Measurements from ENCODE around the gene KAT6B. TPM values are rescaled to one million over a fixed set of nuclear protein-coding genes. Genes with fewer than 3 reads are reported as not detected.
A peak's percentile ranks its signal among the peaks of the same experiment; 100 is the strongest.
"Not testable (repeated sequence)": the region's sequence is repeated elsewhere in the genome, so short reads cannot be mapped to it uniquely, and the experiment has no call there.

KAT6B gene
- total RNA-seq, 2 experiments from 2014 or later, result 36.7 to 47.2 TPM

DNA sequence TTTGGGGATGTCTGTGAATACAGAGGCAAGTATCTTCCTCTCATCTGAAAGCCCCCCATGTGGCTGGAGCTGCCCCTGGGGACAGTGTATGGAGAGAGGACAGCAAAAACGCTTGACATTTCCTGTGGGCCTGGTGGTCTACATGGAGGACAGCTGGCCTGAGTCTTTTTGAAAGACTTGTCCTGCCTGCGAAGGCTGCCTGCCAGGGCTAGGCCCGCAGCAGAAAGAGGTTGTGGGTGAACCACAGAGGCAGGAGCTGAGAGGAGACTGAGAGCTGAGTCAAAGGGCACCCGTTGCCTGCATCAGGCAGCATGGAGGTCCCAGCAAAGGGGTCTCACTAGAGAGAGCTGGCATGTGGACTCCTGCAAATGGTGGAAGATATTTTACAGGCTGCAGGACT is 66.4 kb downstream of the KAT6B start:
- Mint-ChIP-seq H3K27me3 (no peaks in the 10 kb centered on the region), H3K4me1 (peaks cover 22% of the 10 kb centered on the region), H3K27ac (no peak overlapping the region), H3K36me3 (peaks cover 6% of the 10 kb centered on the region), H3K4me3 (no peak overlapping the region), H3K9me3 (no peaks in the 10 kb centered on the region)
- DNase-seq (no peak), ATAC-seq (ENCODE audit: low read depth) (no peak)
- POLR2A ChIA-PET, result interaction anchor here (0.7 kb wide), 1 partner anchor 151 kb away, joined by 4 read pairs; no protein-coding TSS in a partner anchor

DNA sequence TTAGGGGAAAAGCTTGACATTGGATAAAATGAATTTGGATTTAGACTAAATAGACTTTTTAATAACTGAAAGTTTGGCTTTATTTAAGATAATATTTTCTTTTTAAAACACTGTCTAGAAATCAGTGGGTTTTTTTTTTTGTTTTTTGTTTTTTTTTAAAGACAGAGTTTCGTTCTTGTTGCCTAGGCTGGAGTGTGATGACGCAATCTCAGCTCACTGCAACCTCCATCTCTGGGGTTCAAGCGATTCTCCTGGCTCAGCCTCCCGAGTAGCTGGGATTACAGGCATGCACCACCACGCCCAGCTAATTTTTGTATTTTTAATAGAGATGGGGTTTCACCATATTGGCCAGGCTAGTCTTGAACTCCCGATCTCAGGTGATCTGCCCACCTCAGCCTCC is 66.9 kb downstream of the KAT6B start:
- not testable (repeated sequence) for H3K27me3 Mint-ChIP-seq; ATAC-seq (ENCODE audit: low read depth); H3K4me3 Mint-ChIP-seq; H3K27ac Mint-ChIP-seq; H3K36me3 Mint-ChIP-seq; DNase-seq; H3K9me3 Mint-ChIP-seq
- POLR2A ChIA-PET, result interaction anchor here (0.7 kb wide), 1 partner anchor 151 kb away, joined by 4 read pairs; no protein-coding TSS in a partner anchor
- H3K4me1 Mint-ChIP-seq, result peaks cover 27% of the 10 kb centered on the region

DNA sequence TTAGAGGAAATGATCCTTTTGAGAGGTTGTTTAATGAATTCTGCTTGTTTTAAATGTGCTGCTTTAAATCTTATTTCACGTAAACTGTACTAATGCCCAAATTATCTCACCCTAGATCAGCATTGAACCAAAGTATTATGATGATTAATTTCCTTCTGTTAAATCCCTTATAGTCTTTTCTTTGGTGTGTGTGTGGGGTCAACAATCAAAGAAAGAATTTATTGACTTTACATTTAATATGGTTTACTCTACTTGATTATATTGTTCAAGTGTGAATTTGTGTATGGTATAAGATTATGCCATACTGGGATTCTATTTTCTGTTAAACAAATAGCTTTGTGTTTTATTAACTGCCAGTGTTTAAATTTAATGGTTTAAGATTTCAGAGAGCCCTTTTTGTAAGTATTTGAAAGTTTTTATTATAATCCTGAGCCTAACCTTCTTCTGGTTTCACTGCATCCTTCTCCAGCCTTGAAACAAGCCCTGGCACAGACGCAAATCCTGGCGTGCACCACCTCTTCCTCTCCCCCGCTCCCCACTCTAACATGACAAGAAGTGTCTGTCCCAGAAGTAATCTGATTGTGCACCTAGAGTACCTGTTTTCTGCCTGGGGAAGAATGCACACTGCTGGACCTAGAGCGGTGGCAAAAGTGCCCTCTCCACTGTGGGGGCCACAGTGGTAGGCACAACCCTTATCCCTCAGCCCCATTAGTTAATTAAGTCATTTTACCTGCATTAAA is 70.6 kb downstream of the KAT6B start:
- Mint-ChIP-seq H3K27ac (no peak overlapping the region), H3K4me3 (no peak overlapping the region), H3K9me3 (no peaks in the 10 kb centered on the region), H3K36me3 (peaks cover 9% of the 10 kb centered on the region), H3K27me3 (no peaks in the 10 kb centered on the region), H3K4me1 (peaks cover 45% of the 10 kb centered on the region)
- POLR2A ChIA-PET, result interaction anchor here (1.5 kb wide), 1 partner anchor 15 kb away, joined by 6 read pairs; no protein-coding TSS in a partner anchor
- ATAC-seq (ENCODE audit: low read depth) (no peak), DNase-seq (no peak)

DNA sequence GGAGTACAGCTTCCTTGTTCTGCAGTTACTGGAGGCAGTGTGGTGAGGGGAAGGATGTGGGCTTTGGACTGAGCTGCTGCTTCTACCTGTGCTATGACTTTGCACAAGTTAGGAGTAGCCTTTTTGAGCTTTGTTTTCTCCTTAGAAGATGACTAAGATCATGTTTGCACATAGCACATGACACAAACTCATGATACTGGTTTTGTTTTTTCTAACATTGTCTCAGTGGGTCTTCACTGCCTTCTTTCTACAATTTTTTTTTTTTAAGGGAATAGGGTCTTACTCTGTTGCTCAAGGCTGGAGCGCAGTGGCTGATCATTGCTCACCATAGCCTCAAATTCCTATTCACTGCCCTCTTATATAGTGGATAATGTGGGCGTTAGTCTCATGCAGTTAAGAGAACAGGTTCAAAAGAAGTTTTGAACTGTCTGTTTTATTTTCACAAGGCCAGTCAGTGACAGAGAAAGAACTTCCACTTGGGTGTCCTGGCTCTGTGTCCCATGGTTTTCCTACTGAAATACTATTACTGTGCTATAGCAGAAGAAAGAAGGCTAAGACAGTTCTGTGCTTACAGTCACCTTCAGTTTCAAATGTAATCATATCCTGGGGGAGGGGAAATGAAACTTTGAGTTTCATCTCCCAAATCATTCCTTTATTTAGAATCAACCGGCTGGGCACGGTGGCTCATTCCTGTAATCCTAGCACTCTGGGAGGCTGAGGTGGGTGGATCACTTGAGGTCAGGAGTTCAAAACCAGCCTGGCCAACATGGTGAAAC is 72.0 kb downstream of the KAT6B start:
- POLR2A ChIA-PET, result interaction anchor here (0.7 to 1.5 kb wide), 4 partner anchors 14 to 219 kb away, joined by 3 to 6 read pairs (median 4); partner anchors contain the start of gene KAT6B
- ATAC-seq (ENCODE audit: low read depth) (peak; percentile 78), DNase-seq (no peak)
- Mint-ChIP-seq H3K4me1 (peaks cover 38% of the 10 kb centered on the region), H3K36me3 (peaks cover 13% of the 10 kb centered on the region), H3K27ac (peak overlapping the region; percentile 74), H3K4me3 (peak overlapping the region; percentile 25), H3K27me3 (no peaks in the 10 kb centered on the region), H3K9me3 (no peaks in the 10 kb centered on the region)

DNA sequence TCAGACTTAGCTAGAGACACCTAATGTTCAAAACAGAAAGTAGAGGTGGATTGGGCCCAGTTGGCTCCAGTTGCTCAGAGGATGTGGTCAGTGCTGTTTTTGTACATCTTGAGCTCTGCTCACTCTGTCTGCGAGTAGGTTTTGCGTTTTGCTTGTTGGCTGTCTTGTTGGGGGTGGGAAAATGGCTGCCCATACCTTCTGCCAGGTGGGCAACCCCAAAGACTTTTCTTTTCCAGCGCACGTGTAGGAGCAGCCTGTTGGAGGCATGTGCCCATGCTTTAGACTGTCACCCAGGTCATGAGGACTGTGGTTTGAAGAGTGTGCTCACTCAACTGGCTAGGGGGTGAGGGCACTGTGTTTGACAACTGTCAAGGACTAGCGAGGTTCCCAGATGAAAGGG is 73.9 kb downstream of the KAT6B start:
- Mint-ChIP-seq H3K27me3 (no peaks in the 10 kb centered on the region), H3K36me3 (peaks cover 14% of the 10 kb centered on the region), H3K9me3 (no peaks in the 10 kb centered on the region), H3K27ac (peak overlapping the region; percentile 89), H3K4me1 (peaks cover 41% of the 10 kb centered on the region), H3K4me3 (peak overlapping the region; percentile 51)
- DNase-seq (peak; percentile 58), ATAC-seq (ENCODE audit: low read depth) (peak; percentile 88)
- POLR2A ChIA-PET, result interaction anchor here (0.7 to 1.3 kb wide), 4 partner anchors 9 to 78 kb away, joined by 3 to 7 read pairs (median 5); no protein-coding TSS in a partner anchor

DNA sequence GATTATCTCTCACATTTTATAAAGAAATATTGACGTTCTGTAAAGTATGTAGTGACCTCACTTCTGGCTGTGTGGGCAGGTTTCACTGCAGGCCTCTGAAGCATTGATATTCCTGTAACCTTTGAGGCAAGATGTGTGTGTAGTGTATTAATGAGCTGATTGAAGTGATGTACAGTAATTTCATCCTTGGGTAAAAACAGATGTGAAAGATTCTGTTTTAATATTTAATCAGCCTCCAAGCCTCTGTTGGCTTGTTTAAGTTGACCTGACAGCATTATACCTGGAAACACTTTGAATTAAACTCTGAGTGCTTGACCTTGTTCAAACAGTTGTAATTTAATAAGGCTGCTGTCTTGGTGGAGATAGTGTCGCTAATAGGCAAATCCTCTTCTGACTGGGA is 74.9 kb downstream of the KAT6B start:
- Mint-ChIP-seq H3K4me3 (peak overlapping the region; percentile 19), H3K27me3 (no peaks in the 10 kb centered on the region), H3K36me3 (peaks cover 11% of the 10 kb centered on the region), H3K27ac (peak overlapping the region; percentile 11), H3K4me1 (peaks cover 41% of the 10 kb centered on the region), H3K9me3 (no peaks in the 10 kb centered on the region)
- no peak for ATAC-seq (ENCODE audit: low read depth)
- POLR2A ChIA-PET, result no interaction called here
- DNase-seq, result no peak

DNA sequence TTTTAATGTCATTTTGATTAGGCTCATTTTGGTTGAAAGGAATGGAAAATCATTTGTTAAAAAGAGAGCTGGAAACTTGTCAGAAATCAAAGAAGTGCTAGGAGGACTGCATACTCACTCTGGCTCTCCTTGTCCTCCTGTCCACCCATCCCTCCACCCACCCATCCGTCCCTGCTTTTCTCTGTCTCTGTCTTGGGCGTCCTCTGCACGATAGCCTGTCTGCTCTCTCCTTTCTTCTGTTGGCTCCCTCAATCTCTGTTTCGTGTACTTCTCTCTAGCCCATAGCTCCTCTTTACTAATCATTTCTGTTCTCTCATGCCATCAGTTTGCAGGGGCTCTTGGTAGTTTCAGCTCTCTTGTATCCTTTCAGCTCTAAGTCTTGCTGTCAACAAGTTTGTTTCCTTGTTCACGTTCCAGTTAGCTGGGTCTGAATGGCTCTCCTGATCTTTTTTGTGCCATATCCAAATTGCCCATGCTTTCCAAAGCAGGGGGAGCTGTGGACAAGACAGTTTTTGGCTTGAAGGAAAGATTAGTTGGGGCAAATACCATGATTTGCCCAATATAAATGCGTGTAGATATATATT is 75.6 kb downstream of the KAT6B start:
- H3K4me1 Mint-ChIP-seq, result peaks cover 39% of the 10 kb centered on the region
- ATAC-seq (ENCODE audit: low read depth), result no peak
- no peaks in the 10 kb centered on the region for H3K9me3 Mint-ChIP-seq
- peak overlapping the region; percentile 43 for H3K27ac Mint-ChIP-seq
- H3K4me3 Mint-ChIP-seq, result no peak overlapping the region
- H3K27me3 Mint-ChIP-seq, result no peaks in the 10 kb centered on the region
- no peak for DNase-seq
- POLR2A ChIA-PET, result no interaction called here
- H3K36me3 Mint-ChIP-seq, result peaks cover 11% of the 10 kb centered on the region

DNA sequence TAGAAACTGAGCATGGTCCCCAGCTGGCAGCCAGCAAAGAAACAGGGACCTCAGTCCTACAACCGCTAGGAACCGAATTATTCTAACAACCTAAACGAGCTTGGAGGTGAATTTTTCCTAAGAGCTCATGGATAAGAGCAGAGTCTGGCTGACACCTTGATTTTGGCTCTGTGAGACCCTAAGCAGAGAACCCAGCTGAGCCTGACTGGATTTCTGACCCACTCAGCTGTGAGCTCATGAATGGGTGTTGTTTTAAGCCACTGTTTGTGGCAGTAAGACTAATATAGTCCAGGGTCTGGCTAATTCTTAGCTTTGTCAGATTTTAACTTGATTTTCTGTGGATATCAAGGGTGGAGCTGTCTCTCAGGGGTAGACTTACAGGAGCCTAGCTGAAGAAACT is 77.1 kb downstream of the KAT6B start:
- peaks cover 11% of the 10 kb centered on the region for H3K36me3 Mint-ChIP-seq
- POLR2A ChIA-PET, result interaction anchor here (1.1 to 1.7 kb wide), 2 partner anchors 10 to 77 kb away, joined by 3 to 4 read pairs; partner anchors contain the start of gene KAT6B
- no peaks in the 10 kb centered on the region for H3K9me3 Mint-ChIP-seq
- no peak overlapping the region for H3K4me3 Mint-ChIP-seq
- H3K27ac Mint-ChIP-seq, result no peak overlapping the region
- H3K4me1 Mint-ChIP-seq, result peaks cover 27% of the 10 kb centered on the region
- DNase-seq, result no peak
- no peak for ATAC-seq (ENCODE audit: low read depth)
- no peaks in the 10 kb centered on the region for H3K27me3 Mint-ChIP-seq

DNA sequence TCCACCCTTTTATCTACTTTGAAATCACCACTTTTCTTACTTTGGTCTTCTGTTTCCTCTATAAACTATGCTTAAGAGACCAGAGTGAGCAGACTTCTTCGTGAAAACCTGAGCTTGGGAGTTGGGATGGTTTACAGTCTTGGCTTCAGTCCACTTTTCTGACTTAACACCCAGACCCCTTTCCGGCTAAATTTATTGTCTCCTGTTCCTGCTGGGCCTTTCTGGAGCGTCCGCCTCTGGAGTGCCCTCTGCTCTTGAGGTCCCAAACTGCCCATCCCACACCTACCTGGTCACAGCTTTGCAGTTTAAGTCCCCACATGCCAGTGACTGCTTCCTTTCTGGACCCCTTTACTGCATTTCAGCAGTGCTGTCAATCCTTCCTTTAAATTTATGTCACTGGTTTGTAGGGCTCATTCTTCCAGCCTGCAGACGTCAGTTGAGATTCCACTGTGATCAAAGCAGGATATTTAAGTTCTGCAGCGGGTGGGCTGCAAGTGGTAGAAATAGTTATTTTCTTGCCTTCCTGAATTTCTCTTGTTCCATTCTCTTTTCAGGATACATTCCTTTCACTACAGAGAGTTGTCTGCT is 80.3 kb downstream of the KAT6B start:
- Mint-ChIP-seq H3K27me3 (no peaks in the 10 kb centered on the region), H3K4me3 (no peak overlapping the region), H3K4me1 (peaks cover 9% of the 10 kb centered on the region)

DNA sequence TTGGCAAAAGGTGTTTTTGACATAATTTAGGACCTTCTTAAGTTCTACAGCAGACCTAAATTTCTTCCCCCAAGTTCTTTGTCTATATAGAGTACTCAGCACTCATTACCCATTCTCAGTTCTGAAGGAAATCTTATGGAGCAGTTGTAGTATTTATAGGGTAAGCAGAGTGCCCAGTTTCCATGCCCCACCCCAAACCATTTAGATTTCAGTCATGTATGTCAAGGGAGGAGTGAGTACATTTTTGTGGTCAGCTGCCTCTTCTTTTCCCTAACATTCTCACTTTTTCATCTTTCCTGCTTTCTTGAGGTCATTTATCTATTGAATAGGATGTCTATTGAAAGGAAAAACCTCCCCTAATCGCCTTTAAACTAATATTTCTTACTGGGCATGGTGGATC is 83.3 kb downstream of the KAT6B start:
- H3K4me1 Mint-ChIP-seq, result peaks cover 16% of the 10 kb centered on the region
- no peaks in the 10 kb centered on the region for H3K9me3 Mint-ChIP-seq
- no peaks in the 10 kb centered on the region for H3K27me3 Mint-ChIP-seq

More for the DNA sequence above, 80.3 kb downstream of the KAT6B start:
- H3K9me3 Mint-ChIP-seq, result no peaks in the 10 kb centered on the region
- ATAC-seq (ENCODE audit: low read depth) (no peak), DNase-seq (no peak)
- POLR2A ChIA-PET, result no interaction called here
- H3K36me3 Mint-ChIP-seq, result peaks cover 9% of the 10 kb centered on the region
- no peak overlapping the region for H3K27ac Mint-ChIP-seq

DNA sequence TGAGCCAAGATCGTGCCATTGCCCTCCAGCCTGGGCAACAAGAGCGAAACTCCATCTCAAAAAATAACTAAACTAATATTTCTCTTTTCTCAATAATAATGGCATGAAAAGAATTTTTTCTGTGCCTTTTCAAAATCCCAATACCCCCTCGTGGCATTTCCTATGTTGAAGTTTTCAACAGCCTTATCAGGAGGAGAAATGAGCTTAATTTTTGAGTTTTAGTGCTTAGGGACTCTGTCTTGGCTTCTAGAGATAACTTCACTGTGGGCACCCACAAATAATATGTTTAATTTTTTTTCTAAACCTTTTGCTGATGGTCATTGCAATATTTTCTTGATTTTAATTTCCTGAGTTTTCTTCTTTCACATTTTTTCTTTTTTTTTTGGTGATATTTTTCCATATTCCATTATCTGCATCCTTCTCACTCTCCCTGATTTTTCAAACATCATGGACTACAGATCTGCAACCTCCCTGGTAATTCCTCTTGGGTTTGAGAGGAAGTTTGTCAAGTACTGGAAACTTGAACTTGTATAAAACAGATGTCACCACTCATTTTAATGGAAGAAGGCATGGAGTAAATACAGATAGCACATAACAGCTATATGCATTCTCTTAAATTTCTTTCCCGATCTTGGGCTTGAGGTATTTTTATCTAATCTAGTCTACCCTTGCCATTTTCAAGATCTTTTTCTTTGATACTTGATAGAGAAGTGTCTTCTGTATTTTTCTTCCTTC is 84.0 kb downstream of the KAT6B start:
- Mint-ChIP-seq H3K36me3 (peaks cover 6% of the 10 kb centered on the region), H3K27me3 (no peaks in the 10 kb centered on the region), H3K4me3 (no peak overlapping the region), H3K9me3 (no peaks in the 10 kb centered on the region), H3K27ac (no peak overlapping the region), H3K4me1 (peaks cover 19% of the 10 kb centered on the region)
- ATAC-seq (ENCODE audit: low read depth) (no peak), DNase-seq (no peak)
- POLR2A ChIA-PET, result interaction anchor here (0.6 kb wide), 1 partner anchor 35 kb away, joined by 3 read pairs; no protein-coding TSS in a partner anchor

More for the DNA sequence above, 83.3 kb downstream of the KAT6B start:
- DNase-seq, result no peak
- POLR2A ChIA-PET, result interaction anchor here (1.0 kb wide), 1 partner anchor 9 kb away, joined by 4 read pairs; no protein-coding TSS in a partner anchor
- no peak for ATAC-seq (ENCODE audit: low read depth)
- H3K27ac Mint-ChIP-seq, result no peak overlapping the region
- H3K36me3 Mint-ChIP-seq, result peaks cover 2% of the 10 kb centered on the region
- H3K4me3 Mint-ChIP-seq, result no peak overlapping the region

DNA sequence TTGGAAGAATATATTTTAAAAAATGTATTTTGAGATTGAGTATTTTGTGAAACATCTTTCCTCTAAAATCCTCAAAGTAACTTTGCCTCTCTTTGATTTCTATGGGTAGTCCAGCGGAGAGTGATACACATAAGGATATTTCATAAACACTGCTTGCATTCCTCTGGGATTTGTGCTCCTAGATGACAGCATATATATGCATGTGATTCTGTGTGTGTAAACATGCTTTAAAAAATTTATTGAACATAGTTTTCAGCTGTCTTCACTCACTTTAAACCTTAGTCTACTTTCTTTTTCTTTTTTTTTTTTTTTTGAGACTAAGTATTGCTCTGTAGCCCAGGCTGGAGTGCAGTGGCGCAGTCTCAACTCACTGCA is 84.6 kb downstream of the KAT6B start:
- no peak overlapping the region for H3K4me3 Mint-ChIP-seq
- H3K36me3 Mint-ChIP-seq, result peaks cover 8% of the 10 kb centered on the region
- no peaks in the 10 kb centered on the region for H3K27me3 Mint-ChIP-seq
- POLR2A ChIA-PET, result interaction anchor here (0.6 kb wide), 1 partner anchor 35 kb away, joined by 3 read pairs; no protein-coding TSS in a partner anchor
- no peak for DNase-seq
- ATAC-seq (ENCODE audit: low read depth), result no peak
- H3K4me1 Mint-ChIP-seq, result peaks cover 20% of the 10 kb centered on the region
- H3K9me3 Mint-ChIP-seq, result no peaks in the 10 kb centered on the region
- H3K27ac Mint-ChIP-seq, result no peak overlapping the region
